ENCODE results near the gene KLF4. TPM values are rescaled to one million over a fixed set of nuclear protein-coding genes. Genes with fewer than 3 reads are reported as not detected.

The KLF4 gene
- total RNA-seq (10 to 100 TPM; 61.1 to 84.8 TPM), polyA plus RNA-seq (ENCODE audit: insufficient read depth, low read depth, low replicate concordance) (64.9 TPM)
- long read RNA-seq, donor 1, transcript KLF4-201 (5 exons, 2,813 nt): major isoform, 6 of 7 reads
- long read RNA-seq, donor 1, partial matches to known transcripts: 0 of 7 reads
- long read RNA-seq, donor 1, other reads (novel, unspliced or antisense): 0 of 7 reads
- long read RNA-seq, donor 2, transcript KLF4-201 (5 exons, 2,813 nt): major isoform, 7 of 11 reads
- long read RNA-seq, donor 2, partial matches to known transcripts: 0 of 11 reads
- long read RNA-seq, donor 2, other reads (novel, unspliced or antisense): 0 of 11 reads

- peak within 1 kb of the TSS; percentile 94 for H3K27ac ChIP-seq
- TF ChIP-seq CTCF (IDR thresholded peaks at IDR 0.05) (no peak), POLR2A (IDR thresholded peaks at IDR 0.05) (peak; percentile 55)
- 0 to 1% methylated on average over 7 to 88 of the region's 101 CpGs for WGBS, 2 donors
- peak within 1 kb of the TSS; percentile 78 to 91 for H3K4me3 ChIP-seq
- H3K4me1 ChIP-seq: no peaks in the 10 kb centered on the region
- DNase-seq: peak; percentile 96
- H3K36me3 ChIP-seq (ENCODE audit: low read depth, missing control alignments): no peaks in the 10 kb centered on the region
- no peaks in the 10 kb centered on the region for H3K27me3 ChIP-seq
- H3K9me3 ChIP-seq: no peaks in the 10 kb centered on the region
- intact Hi-C loops (cut with DNase I; ENCODE audit: low total_unique reads): loop anchor here (10.0 kb wide), 2 partner anchors 75 to 145 kb away; no protein-coding TSS in a partner anchor
Observed at GRCh38 chr9:107489687-107490605, at the start of gene KLF4. Gene KLF4 (minus strand): TSS chr9:107489769. CDS start chr9:107489172, 597 bp downstream.

- TF ChIP-seq POLR2A (IDR thresholded peaks at IDR 0.05): no peak
- no peak for TF ChIP-seq CTCF (IDR thresholded peaks at IDR 0.05)
- Histone ChIP-seq H3K4me1 (no peaks in the 10 kb centered on the region), H3K9me3 (no peaks in the 10 kb centered on the region), H3K27ac (no peak overlapping the region), H3K4me3 (no peak overlapping the region), H3K36me3 (ENCODE audit: low read depth, missing control alignments) (no peaks in the 10 kb centered on the region), H3K27me3 (no peaks in the 10 kb centered on the region)
- intact Hi-C loops (cut with DNase I; ENCODE audit: low total_unique reads): no loop called here
- DNase-seq: no peak
- 56 to 58% methylated on average over 3 of the region's 3 CpGs for WGBS, 2 donors
Observed at GRCh38 chr9:107536462-107536861, 46.9 kb upstream of the KLF4 start.

GRCh38 chr9:107534510-107535078 is 45.0 kb upstream of the KLF4 start:
- 64 to 80% methylated on average over 13 to 14 of the region's 14 CpGs for WGBS, 2 donors
- Histone ChIP-seq H3K27ac (no peak overlapping the region), H3K4me1 (no peaks in the 10 kb centered on the region), H3K27me3 (no peaks in the 10 kb centered on the region), H3K9me3 (no peaks in the 10 kb centered on the region), H3K36me3 (ENCODE audit: low read depth, missing control alignments) (no peaks in the 10 kb centered on the region), H3K4me3 (no peak overlapping the region)
- intact Hi-C loops (cut with DNase I; ENCODE audit: low total_unique reads): no loop called here
- TF ChIP-seq CTCF (IDR thresholded peaks at IDR 0.05) (no peak), POLR2A (IDR thresholded peaks at IDR 0.05) (no peak)
- no peak for DNase-seq

- no peak overlapping the region for H3K27ac ChIP-seq
- WGBS, 2 donors: 85 to 96% methylated on average over 1 of the region's 1 CpG
- no peaks in the 10 kb centered on the region for H3K9me3 ChIP-seq
- H3K36me3 ChIP-seq (ENCODE audit: low read depth, missing control alignments): no peaks in the 10 kb centered on the region
- TF ChIP-seq CTCF (IDR thresholded peaks at IDR 0.05) (no peak), POLR2A (IDR thresholded peaks at IDR 0.05) (no peak)
- H3K4me1 ChIP-seq: no peaks in the 10 kb centered on the region
- intact Hi-C loops (cut with DNase I; ENCODE audit: low total_unique reads): no loop called here
- no peak overlapping the region for H3K4me3 ChIP-seq
- H3K27me3 ChIP-seq: no peaks in the 10 kb centered on the region
- no peak for DNase-seq
Observed at GRCh38 chr9:107530679-107531078, 41.1 kb upstream of the KLF4 start.

Data from testis (tissue), 5 donors.